ENCODE data around the gene IZUMO3. TPM values are rescaled to one million over a fixed set of nuclear protein-coding genes. Genes with fewer than 3 reads are reported as not detected.
"Not testable (repeated sequence)": the region's sequence is repeated elsewhere in the genome, so short reads cannot be mapped to it uniquely, and the experiment has no call there.

The IZUMO3 gene
- total and polyA plus RNA-seq, 2 of the 8 experiments (the other 6 are each of a cell fraction or from before 2014, with no cell fraction given): not detected

GRCh38 chr9:24580005-24580404, 34.3 kb upstream of the IZUMO3 start:
- H3K4me1 ChIP-seq (replicated peaks in 1 of 4; ENCODE audit: control insufficient read depth in 3 of 4, insufficient read depth in 4 of 4, low read length in 3 of 4); H3K27me3 ChIP-seq (replicated peaks in 1 of 4; ENCODE audit: control insufficient read depth in 3 of 4, extremely low read depth in 1 of 4, insufficient read depth in 3 of 4, low read length in 3 of 4); H3K14ac ChIP-seq (ENCODE audit: insufficient read length); POLR2A ChIA-PET (ENCODE audit: partially characterized antibody); H3K79me2 ChIP-seq (ENCODE audit: control insufficient read depth in 1 of 2, insufficient read depth in 2 of 2, low read length in 2 of 2); H3K9ac ChIP-seq (replicated peaks in 1 of 4; ENCODE audit: extremely low read depth in 1 of 4, low read depth in 3 of 4, low read length in 3 of 4); H3K56ac ChIP-seq (replicated peaks; ENCODE audit: insufficient read length, low read depth, low read length); H3K23me2 ChIP-seq (ENCODE audit: low read depth, low read length); H4K20me1 ChIP-seq (replicated peaks in 1 of 2; ENCODE audit: control insufficient read depth in 1 of 2, insufficient read depth in 2 of 2, low read length in 2 of 2); H4K8ac ChIP-seq (ENCODE audit: extremely low read depth, insufficient read depth, low read length); H4K5ac ChIP-seq (ENCODE audit: insufficient read length, low read depth, low read length); H2BK12ac ChIP-seq (ENCODE audit: low read depth, low read length); H2BK15ac ChIP-seq (ENCODE audit: low read length); H2AK5ac ChIP-seq (ENCODE audit: low read depth, low read length); H2BK20ac ChIP-seq (ENCODE audit: low read length); H3K27ac ChIP-seq (ENCODE audit: low read depth, low read length); CTCF ChIA-PET (ENCODE audit: partially characterized antibody); H3K9me3 ChIP-seq (ENCODE audit: insufficient read depth in 2 of 2, low read depth in 1 of 2, low read length in 1 of 2); H3K36me3 ChIP-seq (ENCODE audit: control insufficient read depth in 2 of 4, insufficient read depth in 4 of 4, low read length in 3 of 4); H2BK120ac ChIP-seq (replicated peaks; ENCODE audit: low read depth, low read length); H3K79me1 ChIP-seq (ENCODE audit: low read depth, low read length); H3K18ac ChIP-seq (ENCODE audit: extremely low read depth, low read length); H3K23ac ChIP-seq (ENCODE audit: insufficient read length); H2AFZ ChIP-seq (ENCODE audit: low read length); FAIRE-seq; H3K4ac ChIP-seq (replicated peaks; ENCODE audit: insufficient read length, low read depth, low read length); H4K91ac ChIP-seq (replicated peaks; ENCODE audit: insufficient read length, low read length): not testable (repeated sequence)
- WGBS, 2 experiments (ENCODE audit: extremely low coverage in 1 of 2, insufficient coverage in 1 of 2, insufficient read length in 1 of 2, insufficient replicate concordance in 2 of 2, low coverage in 1 of 2, low lambda C conversion rate in 2 of 2, missing lambda C conversion rate in 1 of 2): 54% methylated on average over 19 of the region's 21 CpGs; no CpG with 5 or more reads in 1 of the 2 experiments
- H2BK5ac ChIP-seq (ENCODE audit: low read depth, low read length): peak overlapping the region; percentile 44; the same call in 1 of the 2 replicates
- H3K4me3 ChIP-seq (ENCODE audit: extremely low read depth in 1 of 4, insufficient read depth in 2 of 4, low read depth in 3 of 4, low read length in 4 of 4): peak overlapping the region in 1 of 4 experiments; percentile 36; a peak in 2 of 8 replicates
- peak in 1 of 2 experiments; percentile 52 for DNase-seq (ENCODE audit: low read depth in 1 of 2, low spot score in 2 of 2)
- peak overlapping the region; percentile 45 to 61; a peak in 3 of 4 replicates for H3K4me2 ChIP-seq (ENCODE audit: insufficient read depth in 1 of 2, low read depth in 2 of 2, low read length in 2 of 2)
